ENCODE data around the gene INTS11. TPM values are rescaled to one million over a fixed set of nuclear protein-coding genes. Genes with fewer than 3 reads are reported as not detected.

INTS11 gene
- total and polyA plus RNA-seq, 9 of the 15 experiments (the other 6 are each of a cell fraction or from before 2014, with no cell fraction given) = 3.6 to 183 (median 110) TPM

DNA sequence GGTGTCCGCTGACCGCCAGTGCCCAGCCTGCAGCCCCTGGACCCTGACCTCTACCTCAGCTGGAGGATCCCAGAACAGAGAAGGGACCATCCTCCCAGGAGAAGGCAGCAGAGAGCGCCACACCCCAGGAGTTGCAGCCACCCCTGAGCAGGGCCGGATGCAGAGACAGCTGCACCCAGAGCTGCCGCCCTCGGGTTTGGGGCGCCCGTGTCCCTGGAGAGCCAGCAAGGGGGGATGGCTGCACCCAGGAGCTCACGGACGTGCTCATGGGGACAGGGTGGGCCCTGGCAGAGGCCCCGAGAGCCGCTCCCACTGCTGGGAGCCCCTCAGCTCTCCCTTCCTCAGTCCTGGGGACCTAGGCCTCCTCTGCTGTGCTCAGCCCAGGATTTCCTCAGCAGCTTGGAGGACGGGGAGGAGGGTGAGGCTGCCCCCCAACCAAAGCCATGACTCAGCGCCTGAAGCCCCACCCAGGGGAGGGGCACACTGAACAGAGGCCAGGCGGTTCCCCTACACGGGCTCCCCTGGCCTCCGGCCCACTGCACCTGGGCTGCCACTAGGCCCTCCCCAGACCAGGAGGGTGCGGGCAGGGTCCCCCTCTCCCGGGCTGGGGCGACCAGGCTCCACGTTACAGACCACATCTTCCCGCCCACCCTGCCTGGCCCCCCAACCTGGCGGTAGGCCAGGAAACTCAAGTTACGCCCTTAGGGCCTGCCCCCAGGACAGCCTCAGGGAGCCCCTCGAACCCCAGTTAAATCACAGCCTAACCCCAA is 19.0 kb downstream of the INTS11 start (continued):
- TF ChIP-seq ZNF639 (CRISPR knock-in tag; conservative IDR thresholded peaks at IDR 0.05 in 1 of 2, IDR thresholded peaks at IDR 0.05 in 1 of 2) = no peak
- no peak for TF ChIP-seq ZNF175 (CRISPR knock-in tag; IDR thresholded peaks at IDR 0.05; ENCODE audit: low read depth)
- TF ChIP-seq SMC3 (conservative IDR thresholded peaks at IDR 0.05; ENCODE audit: insufficient read depth, low read depth, low read length) = no peak
- TF ChIP-seq, protein P1, sequence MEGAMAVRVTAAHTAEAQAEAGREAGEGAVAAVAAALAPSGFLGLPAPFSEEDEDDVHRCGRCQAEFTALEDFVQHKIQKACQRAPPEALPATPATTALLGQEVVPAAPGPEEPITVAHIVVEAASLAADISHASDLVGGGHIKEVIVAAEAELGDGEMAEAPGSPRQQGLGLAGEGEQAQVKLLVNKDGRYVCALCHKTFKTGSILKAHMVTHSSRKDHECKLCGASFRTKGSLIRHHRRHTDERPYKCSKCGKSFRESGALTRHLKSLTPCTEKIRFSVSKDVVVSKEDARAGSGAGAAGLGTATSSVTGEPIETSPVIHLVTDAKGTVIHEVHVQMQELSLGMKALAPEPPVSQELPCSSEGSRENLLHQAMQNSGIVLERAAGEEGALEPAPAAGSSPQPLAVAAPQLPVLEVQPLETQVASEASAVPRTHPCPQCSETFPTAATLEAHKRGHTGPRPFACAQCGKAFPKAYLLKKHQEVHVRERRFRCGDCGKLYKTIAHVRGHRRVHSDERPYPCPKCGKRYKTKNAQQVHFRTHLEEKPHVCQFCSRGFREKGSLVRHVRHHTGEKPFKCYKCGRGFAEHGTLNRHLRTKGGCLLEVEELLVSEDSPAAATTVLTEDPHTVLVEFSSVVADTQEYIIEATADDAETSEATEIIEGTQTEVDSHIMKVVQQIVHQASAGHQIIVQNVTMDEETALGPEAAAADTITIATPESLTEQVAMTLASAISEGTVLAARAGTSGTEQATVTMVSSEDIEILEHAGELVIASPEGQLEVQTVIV (CRISPR knock-in tag; IDR thresholded peaks at IDR 0.05; ENCODE audit: borderline replicate concordance) = no peak
- TF ChIP-seq, protein P2, sequence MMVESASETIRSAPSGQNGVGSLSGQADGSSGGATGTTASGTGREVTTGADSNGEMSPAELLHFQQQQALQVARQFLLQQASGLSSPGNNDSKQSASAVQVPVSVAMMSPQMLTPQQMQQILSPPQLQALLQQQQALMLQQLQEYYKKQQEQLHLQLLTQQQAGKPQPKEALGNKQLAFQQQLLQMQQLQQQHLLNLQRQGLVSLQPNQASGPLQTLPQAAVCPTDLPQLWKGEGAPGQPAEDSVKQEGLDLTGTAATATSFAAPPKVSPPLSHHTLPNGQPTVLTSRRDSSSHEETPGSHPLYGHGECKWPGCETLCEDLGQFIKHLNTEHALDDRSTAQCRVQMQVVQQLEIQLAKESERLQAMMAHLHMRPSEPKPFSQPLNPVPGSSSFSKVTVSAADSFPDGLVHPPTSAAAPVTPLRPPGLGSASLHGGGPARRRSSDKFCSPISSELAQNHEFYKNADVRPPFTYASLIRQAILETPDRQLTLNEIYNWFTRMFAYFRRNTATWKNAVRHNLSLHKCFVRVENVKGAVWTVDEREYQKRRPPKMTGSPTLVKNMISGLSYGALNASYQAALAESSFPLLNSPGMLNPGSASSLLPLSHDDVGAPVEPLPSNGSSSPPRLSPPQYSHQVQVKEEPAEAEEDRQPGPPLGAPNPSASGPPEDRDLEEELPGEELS (CRISPR knock-in tag; IDR thresholded peaks at IDR 0.05; ENCODE audit: borderline replicate concordance) = 0 out of 2 replicates have a peak, but pooled peaks have one; percentile 15
- TF ChIP-seq STAT6 (CRISPR knock-in tag; IDR thresholded peaks at IDR 0.05) = no peak

Measured in K562 (cell line).